GM18508 (cell line): ENCODE measurements around the gene NEDD4.
"Not testable (repeated sequence)": the region's sequence is repeated elsewhere in the genome, so short reads cannot be mapped to it uniquely, and the experiment has no call there.

Experiments
- ATAC-seq: cut with Tn5 transposase; IDR thresholded peaks from one replicate; pipeline ENCODE4 v1.9.1; 2021; ENCODE audit warnings: moderate number of reproducible peaks; ENCODE audit not compliant: insufficient read depth, unreplicated experiment

Gene NEDD4

GRCh38 chr15:56007053-56007452, 13.6 kb upstream of the NEDD4 start:
- not testable (repeated sequence) for ATAC-seq

GRCh38 chr15:56006371-56006770, 13.0 kb upstream of the NEDD4 start:
- ATAC-seq, result not testable (repeated sequence)

DNA sequence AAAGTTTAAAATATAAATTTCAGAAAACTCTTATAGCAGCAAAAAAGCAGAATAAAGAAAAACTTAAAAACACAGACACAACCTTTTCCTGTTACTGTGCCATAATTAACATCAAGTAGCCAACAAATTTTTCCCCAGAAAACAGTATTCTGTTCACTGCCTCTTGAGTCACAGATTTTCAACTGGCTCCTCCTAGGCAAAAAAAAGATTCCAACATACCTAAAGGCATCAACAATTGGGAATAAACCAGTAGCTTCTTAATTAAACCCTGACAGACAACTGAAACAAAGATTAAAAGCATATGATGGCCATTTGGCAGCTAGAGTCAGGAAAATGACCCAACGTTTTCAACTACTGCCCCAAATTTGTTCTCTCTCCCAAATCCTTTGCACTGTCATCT, 10.9 kb upstream of the NEDD4 start:
- not testable (repeated sequence) for ATAC-seq

DNA sequence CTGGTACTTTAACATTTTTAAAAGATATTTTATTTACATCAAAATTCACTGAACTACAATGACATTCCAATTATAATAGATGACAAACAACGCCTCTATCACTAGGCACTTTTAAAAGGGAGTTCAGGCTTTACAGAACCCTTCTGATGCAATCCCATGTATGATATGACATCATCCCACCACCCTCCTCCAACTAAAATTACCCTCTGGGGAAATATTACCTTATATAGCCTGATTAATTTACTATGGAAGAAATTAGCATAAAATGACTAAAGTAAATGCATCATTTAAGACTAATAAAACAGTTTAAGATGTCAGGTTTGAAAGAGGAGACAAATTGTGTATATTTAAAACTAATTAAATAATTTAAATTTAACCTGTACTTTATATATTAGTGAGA, 10.4 kb upstream of the NEDD4 start:
- not testable (repeated sequence) for ATAC-seq

GRCh38 chr15:56003277-56003676, 9.9 kb upstream of the NEDD4 start:
- ATAC-seq, result not testable (repeated sequence)

GRCh38 chr15:56001471-56002078, 8.2 kb upstream of the NEDD4 start:
- no peak for ATAC-seq

DNA sequence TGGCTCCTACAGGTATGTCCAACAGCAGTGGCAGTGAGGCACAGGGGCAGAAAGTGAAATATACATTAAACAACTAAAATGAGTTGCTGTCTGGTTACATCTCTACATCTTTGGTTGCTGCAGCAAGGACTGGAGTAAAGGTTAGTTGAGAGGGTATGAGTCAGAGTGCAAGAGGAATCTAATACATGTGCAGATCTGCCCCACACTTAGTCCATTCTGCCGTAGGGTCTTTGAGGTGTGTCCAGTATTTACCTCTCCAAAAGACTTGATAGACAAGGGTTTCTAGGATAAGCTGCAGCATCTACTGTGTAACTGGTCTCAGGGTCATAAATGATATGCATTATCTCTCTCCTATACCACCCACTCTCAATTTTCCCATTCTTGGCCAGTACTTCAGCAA, 6.2 kb upstream of the NEDD4 start:
- ATAC-seq, result no peak

GRCh38 chr15:55998478-55998877, 5.1 kb upstream of the NEDD4 start:
- no peak for ATAC-seq

DNA sequence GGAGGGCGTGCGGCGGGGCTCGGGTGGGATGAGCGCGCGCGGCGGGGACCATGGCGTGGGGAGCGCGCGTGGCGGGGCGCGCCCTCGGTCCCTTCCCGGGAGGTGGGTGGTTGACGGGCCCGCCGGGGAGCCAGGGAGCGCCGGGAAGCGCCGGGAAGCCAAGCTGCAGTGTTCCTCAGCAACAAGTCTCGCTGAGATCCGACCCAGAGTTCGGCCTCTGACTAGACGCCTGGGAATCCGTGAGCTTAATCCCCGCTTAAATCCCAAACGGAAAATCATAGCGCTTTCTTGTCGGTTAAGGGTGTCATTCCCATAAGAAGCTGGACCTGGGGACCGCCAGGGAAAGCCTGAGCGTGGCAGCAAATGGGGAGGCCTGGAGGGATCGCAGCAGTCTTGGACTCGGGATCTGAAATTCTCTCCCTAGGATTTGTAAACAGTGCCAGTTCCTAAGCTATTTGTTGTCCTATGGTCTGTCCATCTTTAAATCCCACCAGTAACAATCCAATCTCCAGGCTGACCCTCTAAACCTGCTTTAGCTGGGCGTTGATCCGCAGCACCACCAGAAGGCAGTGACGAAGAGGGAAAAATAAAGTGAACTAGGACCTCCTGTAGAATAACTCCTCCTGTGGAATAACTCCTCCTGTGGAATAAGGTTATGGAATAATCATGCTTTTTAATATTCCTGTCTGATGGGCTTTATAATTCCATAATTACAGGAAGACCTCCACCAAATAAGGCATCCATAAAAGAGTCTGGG, 570 bp upstream of the NEDD4 start:
- no peak for ATAC-seq

DNA sequence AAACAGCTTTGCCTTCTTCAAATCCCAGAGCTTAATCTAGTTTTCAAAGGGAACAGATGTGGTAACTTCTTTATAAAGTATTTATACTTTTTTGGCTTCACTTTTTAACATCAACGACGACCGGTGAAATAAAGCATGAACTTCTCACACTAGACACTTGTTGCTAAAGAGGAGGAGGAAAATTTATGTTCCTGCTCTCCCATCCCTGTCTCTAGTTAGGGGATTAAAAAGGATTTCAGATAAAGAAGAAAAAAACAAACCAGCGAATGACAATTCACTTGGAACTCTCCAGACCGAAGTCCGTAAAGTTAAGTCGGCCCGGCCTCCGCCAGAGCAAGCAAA, 672 bp downstream of the NEDD4 start:
- ATAC-seq, result no peak

GRCh38 chr15:55991802-55992768, 1.3 kb downstream of the NEDD4 start:
- no peak for ATAC-seq

DNA sequence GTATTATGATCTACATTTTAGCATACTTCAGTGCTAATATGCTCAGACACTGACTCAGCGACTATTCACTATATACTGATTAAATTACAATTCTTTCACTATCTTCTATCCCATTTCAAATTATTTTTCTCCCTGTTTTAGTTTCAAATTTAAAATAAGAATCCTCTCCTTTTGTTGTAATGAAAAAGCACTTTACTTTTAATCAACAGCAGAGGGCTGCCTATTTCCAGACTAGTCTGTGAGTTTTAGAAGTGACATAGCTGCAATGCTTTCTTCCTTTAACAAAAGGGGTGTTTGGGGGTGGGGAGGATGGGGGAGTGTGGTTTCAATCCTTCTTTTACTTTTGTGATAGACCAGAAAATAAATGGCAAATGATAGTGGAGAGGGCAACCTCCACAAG, 2.4 kb downstream of the NEDD4 start:
- no peak for ATAC-seq

GRCh38 chr15:55990516-55990915, 2.9 kb downstream of the NEDD4 start:
- ATAC-seq, result no peak

GRCh38 chr15:55989383-55989782, 4.0 kb downstream of the NEDD4 start:
- no peak for ATAC-seq

DNA sequence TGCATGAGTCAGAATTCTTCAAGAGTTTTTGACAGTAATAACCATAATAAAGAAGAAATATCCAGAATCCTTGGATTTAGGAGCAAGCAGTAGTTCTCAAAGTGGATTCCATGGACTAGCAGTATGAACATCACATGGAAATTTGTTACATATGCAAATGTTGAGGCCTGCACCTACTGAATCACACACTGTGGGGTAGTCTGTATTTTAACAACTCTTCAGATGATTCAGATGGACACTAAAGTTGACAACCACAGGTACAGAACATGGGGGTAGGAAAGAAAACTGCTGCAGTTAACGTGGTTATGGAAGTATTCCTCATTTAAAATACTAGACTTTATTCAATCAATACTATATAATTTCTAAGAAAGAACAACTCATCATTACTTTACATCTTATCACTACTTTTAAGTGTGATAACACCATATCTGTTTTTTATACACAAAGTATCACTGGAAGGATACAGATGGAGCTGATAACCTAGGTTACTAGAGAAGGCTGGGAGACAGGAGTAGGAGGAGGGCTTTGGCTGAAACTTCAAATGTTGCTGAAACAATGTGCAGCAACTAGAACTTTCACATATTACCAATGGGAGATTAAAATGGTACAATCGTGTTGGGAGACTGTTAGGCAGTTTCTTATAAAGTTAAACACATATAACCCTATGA, 11.7 kb downstream of the NEDD4 start:
- ATAC-seq, result no peak

GRCh38 chr15:55980511-55980910, 12.9 kb downstream of the NEDD4 start:
- no peak for ATAC-seq

GRCh38 chr15:55977231-55977630, 16.2 kb downstream of the NEDD4 start:
- no peak for ATAC-seq

GRCh38 chr15:55970286-55970685, 23.1 kb downstream of the NEDD4 start:
- ATAC-seq, result no peak

DNA sequence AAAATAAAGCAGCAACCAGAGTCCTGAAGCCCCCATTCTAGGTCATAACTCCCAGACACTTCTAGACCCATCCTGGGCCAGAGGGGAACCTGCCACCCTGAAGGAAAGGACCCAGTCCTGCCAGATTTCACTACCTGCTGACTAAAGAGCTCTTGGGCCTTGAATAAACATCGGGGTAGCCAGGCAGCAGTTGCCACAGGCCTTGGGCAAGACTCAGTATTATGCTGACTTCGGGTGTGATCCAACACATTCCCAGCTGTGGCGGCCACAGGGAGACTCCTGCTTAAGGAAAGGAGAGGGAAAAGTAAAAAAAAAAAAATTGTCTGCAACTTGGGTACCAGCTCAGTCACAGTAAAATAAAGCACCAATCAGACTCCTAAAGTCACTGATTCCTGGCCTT, 23.8 kb downstream of the NEDD4 start:
- ATAC-seq, result no peak

GRCh38 chr15:55968923-55969322, 24.5 kb downstream of the NEDD4 start:
- no peak for ATAC-seq

DNA sequence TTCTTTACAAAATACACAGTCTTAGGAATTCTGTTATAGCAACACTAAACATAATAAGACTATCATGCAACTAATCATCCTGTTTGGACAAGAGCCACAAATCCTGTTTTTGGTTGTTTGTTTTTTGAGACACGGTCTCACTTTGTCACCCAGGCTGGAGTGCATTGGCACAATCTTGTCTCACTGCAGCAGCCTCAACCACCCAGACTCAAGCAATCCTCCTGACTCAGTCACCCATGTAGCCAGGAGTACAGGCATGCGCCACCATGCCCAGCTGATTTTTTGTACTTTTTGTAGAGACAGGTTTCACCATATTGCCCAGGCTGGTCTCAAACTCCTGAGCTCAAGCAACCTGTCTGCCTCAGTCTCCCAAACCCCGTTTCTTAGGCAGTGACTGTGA, 28.3 kb downstream of the NEDD4 start:
- no peak for ATAC-seq
